CD1c-positive myeloid dendritic cell (primary cell): ENCODE data around the gene HDAC10.

Experiments
- DNase-seq: peaks from one replicate; pipeline ENCODE4 v3.0.0-alpha.2; 2016; ENCODE audit errors: extremely low spot score

HDAC10 gene

GRCh38 chr22:50242406-50242949 lies 8.6 kb downstream of the HDAC10 start:
- no peak for DNase-seq

DNA sequence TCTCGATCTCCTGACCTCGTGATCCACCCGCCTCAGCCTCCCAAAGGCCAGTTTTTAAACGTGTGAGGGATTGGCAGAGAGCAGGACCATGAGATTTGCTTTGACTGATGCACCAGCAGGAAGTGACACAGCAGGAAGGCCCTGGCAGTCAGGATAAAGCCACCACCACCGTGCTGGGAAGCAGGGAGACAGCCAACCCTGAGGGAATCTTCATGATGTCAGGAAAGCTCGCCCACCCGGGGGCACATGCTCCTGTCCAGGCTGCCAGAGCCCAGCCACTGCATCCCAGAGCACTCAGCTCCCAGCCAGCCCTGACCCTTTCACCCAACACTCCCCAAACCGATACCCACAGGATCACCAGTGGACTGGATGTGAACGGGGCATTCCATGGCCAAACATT lies 12.3 kb downstream of the HDAC10 start:
- no peak for DNase-seq

GRCh38 chr22:50236731-50237409 lies 14.2 kb downstream of the HDAC10 start:
- DNase-seq = no peak

GRCh38 chr22:50233223-50233622 lies 17.8 kb downstream of the HDAC10 start:
- no peak for DNase-seq

GRCh38 chr22:50232481-50233151 lies 18.4 kb downstream of the HDAC10 start:
- DNase-seq = no peak

GRCh38 chr22:50229370-50229769 lies 21.7 kb downstream of the HDAC10 start:
- DNase-seq = no peak

DNA sequence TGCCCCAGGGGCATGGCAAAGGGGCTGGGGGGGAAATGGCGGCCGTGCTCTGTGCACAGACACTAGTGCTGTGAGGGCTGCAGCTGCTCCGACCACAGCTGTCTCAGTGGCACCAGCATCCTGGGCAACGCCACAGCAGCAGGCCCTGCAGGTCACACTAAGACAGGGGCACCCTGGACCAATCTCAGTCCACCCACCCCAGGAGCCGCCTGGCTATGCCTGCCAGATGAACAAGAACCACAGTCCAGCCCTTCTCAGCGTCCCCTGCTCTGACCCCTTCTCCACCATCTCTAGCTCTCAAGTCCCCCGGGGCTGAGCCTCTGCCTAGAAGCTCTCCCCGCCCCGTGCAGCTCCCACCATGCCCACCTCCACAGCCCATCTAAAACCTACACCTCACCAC lies 22.7 kb downstream of the HDAC10 start:
- no peak for DNase-seq

DNA sequence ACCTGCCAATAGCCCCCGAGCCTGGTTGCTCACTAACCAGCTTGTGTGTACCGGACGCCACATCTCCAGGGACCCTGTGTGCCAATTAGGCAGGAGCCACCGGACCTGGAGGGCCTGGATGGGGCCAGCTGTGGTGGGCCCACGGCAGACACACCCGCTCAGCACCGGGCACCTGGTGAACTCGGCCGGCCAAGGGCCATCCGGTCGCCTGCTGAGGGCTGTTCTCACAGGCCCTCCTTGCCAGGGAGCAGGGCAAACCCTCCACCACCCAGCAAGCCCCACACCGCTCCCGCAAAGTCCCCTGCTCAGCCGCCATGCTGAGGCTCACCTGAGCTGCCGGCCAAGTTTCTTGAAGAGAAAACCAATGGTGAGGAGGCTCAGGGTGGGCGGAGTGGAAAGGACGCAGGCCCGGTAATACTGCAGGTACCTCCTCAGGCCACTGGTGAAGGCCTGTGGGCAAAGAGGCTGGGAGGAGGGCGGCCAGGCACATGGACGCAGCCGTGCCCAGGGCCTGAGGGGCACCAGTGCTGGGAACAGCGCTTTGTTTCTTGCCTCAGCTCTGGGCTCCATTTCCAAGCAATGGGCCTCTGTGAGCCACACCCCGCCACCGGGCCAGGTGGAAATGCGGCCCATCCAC lies 23.4 kb downstream of the HDAC10 start:
- DNase-seq = no peak

DNA sequence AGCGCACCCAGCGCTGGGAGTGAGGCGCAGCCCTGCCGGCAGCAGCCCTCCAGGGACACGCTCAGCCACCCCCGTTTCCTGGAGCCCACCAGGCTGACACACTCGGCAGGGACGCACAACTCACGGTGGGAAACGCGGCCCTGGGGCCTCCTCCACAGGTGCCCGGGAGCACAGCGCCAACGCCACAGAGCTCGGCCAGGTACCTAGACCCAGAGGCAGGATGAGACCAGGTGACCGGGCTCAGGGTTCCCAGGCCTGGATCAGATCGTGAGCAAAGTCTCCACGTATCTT lies 24.2 kb downstream of the HDAC10 start:
- no peak for DNase-seq

- no peak for DNase-seq
These were observed 24.8 kb downstream of the HDAC10 start for GRCh38 chr22:50226063-50226874.

- no peak for DNase-seq
These were observed 25.7 kb downstream of the HDAC10 start for GRCh38 chr22:50225200-50225969.

- DNase-seq = no peak
These were observed 27.0 kb downstream of the HDAC10 start for GRCh38 chr22:50224071-50224470.

DNA sequence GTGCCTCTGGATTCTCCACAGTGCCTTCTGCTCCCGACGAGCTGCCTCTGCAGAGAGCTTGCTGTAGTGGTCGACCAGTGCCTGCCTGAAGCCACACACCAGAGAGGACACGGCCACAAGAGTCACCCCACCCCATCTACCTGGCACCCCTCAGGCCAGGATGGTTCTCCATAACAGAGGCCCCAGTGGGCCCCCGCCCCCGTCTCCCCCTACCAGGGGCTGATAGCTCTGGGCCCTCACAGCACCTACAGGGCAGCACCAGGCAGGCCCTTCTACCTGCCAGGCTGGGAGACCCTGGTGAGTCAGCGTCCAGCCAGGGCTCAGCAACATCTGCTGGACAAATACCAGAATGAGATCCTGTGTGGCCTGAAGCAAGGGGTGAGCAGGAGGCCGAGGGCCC lies 28.6 kb downstream of the HDAC10 start:
- no peak for DNase-seq

GRCh38 chr22:50221410-50222300 lies 29.4 kb downstream of the HDAC10 start:
- no peak for DNase-seq

DNA sequence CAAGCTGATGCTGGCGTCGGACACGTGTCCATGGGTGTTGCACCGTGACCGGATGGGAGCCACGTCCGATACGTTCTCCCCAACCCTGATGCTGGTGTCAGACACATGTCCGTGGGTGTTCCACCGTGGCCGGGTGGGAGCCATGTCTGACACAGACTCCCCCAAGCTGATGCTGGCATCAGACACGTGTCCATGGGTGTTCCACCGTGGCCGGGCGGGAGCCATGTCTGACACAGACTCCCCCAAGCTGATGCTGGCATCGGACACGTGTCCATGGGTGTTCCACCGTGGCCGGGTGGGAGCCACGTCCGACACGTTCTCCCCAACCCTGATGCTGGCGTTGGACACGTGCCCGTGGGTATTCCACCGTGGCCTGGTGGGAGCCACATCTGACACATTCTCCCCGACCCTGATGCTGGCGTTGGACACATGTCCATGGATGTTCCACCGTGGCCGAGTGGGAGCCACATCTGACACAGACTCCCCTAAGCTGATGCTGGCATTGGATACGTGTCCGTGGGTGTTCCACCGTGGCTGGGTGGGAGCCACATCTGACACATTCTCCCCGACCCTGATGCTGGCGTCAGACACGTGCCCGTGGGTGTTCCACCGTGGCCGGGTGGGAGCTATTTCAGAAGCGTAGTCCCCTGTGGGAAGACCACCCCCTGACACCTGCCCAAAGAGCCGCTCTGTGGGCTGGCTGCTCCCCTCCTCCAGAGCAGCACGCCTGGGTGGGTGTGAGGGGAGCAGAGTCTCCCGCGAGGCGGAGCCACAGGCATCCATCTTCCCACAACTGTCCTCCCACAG lies 30.3 kb downstream of the HDAC10 start:
- no peak for DNase-seq

GRCh38 chr22:50219800-50220602 lies 31.1 kb downstream of the HDAC10 start:
- no peak for DNase-seq

DNA sequence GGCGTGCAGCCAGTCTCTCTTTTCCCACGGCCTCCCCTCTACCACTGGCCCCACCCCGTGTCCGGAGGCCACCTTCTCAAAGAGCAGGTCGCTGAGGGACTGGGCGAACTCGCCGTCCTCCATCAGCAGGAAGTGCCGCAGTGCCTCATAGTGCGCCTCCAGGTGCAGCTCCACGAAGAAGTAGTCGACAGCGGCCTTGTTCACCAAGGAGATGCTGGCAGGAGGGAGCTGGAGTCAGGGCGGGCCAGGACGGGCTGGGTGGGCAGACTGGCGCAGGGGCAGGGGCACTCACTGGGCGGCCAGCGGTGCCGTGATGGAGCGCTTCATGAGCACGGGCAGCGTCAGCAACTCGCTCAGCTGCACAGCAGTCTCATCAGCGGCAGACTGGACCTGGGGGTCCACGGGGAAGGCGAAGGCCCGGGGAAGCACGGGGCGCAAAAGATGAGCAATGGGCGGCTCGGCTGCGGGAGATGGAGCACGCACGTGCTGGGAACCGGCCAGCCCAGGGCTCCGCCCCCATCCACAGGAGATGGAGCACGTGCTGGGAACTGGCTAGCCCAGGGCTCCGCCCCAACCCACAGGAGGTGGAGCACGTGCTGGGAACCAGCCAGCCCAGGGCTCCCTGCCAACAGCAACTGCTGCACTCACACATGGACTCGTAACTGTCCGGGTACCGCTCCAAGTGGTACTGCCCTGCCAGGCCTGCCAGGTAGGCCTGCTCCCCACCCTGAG lies 31.9 kb downstream of the HDAC10 start:
- DNase-seq = peak; percentile 28
